ENCODE measurements around the gene CD27. TPM values are rescaled to one million over a fixed set of nuclear protein-coding genes. Genes with fewer than 3 reads are reported as not detected.

The CD27 gene
- total and polyA plus RNA-seq, 9 of the 15 experiments (the other 6 are each of a cell fraction or from before 2014, with no cell fraction given) = 0.24 TPM; not detected in 8

DNA sequence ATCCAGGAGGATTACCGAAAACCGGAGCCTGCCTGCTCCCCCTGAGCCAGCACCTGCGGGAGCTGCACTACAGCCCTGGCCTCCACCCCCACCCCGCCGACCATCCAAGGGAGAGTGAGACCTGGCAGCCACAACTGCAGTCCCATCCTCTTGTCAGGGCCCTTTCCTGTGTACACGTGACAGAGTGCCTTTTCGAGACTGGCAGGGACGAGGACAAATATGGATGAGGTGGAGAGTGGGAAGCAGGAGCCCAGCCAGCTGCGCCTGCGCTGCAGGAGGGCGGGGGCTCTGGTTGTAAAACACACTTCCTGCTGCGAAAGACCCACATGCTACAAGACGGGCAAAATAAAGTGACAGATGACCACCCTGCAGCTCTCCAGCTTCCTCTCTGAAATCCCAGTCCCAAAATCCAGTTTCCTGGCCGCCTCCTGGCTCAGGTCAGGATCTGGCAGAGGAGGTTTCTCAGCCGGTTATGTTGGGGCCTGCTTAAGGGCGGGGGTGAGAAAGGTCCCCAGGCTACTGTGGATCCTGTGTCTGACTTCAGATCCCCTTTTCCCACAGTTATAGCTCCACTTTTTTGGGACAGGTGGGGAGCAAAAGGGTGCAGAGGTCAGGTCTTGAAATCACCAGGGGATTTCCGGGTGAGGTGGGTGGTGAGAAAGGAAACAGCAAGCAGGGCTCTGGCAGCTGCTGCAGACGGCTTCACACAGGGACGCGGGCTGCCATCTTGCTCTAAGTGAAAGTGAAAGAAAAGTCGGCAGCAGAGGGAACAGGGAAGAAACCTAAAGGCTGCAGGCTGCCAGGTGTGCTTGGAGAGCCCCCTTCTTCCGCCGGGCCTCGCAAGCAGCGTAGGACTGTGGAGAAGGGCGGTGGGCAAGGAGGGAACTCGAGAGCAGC, 6.8 kb downstream of the CD27 start, which contains the start of gene TAPBPL (continued):
- no peak for TF ChIP-seq RCOR1 (IDR thresholded peaks at IDR 0.05; ENCODE audit: borderline replicate concordance in 1 of 2, low read depth in 2 of 2, low read length in 2 of 2)
- TF ChIP-seq NFYB (IDR thresholded peaks at IDR 0.05; ENCODE audit: extremely low read depth, insufficient read length) = no peak
- TF ChIP-seq, protein P1, sequence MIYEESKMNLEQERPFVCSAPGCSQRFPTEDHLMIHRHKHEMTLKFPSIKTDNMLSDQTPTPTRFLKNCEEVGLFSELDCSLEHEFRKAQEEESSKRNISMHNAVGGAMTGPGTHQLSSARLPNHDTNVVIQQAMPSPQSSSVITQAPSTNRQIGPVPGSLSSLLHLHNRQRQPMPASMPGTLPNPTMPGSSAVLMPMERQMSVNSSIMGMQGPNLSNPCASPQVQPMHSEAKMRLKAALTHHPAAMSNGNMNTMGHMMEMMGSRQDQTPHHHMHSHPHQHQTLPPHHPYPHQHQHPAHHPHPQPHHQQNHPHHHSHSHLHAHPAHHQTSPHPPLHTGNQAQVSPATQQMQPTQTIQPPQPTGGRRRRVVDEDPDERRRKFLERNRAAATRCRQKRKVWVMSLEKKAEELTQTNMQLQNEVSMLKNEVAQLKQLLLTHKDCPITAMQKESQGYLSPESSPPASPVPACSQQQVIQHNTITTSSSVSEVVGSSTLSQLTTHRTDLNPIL (CRISPR knock-in tag; IDR thresholded peaks at IDR 0.05) = no peak
- no peak for TF ChIP-seq SMARCA4 (IDR thresholded peaks at IDR 0.05)
- no peak for TF ChIP-seq NFIC (IDR thresholded peaks at IDR 0.05)
- no peak for TF ChIP-seq KLF16 (IDR thresholded peaks at IDR 0.05)
- no peak for TF ChIP-seq BCOR (IDR thresholded peaks at IDR 0.05)
- no peak for TF ChIP-seq ZSCAN32 (CRISPR knock-in tag; IDR thresholded peaks at IDR 0.05)
- TF ChIP-seq POLR2B (IDR thresholded peaks at IDR 0.05; ENCODE audit: low read depth, partially characterized antibody) = no peak
- TF ChIP-seq, protein P2, sequence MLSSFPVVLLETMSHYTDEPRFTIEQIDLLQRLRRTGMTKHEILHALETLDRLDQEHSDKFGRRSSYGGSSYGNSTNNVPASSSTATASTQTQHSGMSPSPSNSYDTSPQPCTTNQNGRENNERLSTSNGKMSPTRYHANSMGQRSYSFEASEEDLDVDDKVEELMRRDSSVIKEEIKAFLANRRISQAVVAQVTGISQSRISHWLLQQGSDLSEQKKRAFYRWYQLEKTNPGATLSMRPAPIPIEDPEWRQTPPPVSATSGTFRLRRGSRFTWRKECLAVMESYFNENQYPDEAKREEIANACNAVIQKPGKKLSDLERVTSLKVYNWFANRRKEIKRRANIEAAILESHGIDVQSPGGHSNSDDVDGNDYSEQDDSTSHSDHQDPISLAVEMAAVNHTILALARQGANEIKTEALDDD (IDR thresholded peaks at IDR 0.05) = no peak
- TF ChIP-seq YY1 (IDR thresholded peaks at IDR 0.05; ENCODE audit: borderline replicate concordance in 1 of 3, control insufficient read depth in 1 of 3, extremely low read depth in 1 of 3, insufficient read depth in 3 of 3, insufficient read length in 1 of 3, insufficient replicate concordance in 2 of 3, low read depth in 1 of 3, low read length in 2 of 3) = peak in 2 of 3 experiments; percentile 75 to 84
- no peak for TF ChIP-seq GTF2A2 (tag; IDR thresholded peaks at IDR 0.05)
- TF ChIP-seq PHF20 (IDR thresholded peaks at IDR 0.05; ENCODE audit: partially characterized antibody) = peak; percentile 42
- no peak for TF ChIP-seq DNMT1 (IDR thresholded peaks at IDR 0.05)
- TF ChIP-seq YBX1 (IDR thresholded peaks at IDR 0.05) = no peak
- no peak for TF ChIP-seq ZNF778 (CRISPR knock-in tag; IDR thresholded peaks at IDR 0.05)
- TF ChIP-seq BRD9 (IDR thresholded peaks at IDR 0.05; ENCODE audit: low read depth, partially characterized antibody) = no peak
- TF ChIP-seq, protein P3, sequence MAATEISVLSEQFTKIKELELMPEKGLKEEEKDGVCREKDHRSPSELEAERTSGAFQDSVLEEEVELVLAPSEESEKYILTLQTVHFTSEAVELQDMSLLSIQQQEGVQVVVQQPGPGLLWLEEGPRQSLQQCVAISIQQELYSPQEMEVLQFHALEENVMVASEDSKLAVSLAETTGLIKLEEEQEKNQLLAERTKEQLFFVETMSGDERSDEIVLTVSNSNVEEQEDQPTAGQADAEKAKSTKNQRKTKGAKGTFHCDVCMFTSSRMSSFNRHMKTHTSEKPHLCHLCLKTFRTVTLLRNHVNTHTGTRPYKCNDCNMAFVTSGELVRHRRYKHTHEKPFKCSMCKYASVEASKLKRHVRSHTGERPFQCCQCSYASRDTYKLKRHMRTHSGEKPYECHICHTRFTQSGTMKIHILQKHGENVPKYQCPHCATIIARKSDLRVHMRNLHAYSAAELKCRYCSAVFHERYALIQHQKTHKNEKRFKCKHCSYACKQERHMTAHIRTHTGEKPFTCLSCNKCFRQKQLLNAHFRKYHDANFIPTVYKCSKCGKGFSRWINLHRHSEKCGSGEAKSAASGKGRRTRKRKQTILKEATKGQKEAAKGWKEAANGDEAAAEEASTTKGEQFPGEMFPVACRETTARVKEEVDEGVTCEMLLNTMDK (IDR thresholded peaks at IDR 0.05; ENCODE audit: borderline replicate concordance, insufficient read depth, low read depth, low read length, poor library complexity, severe bottlenecking) = no peak
- no peak for TF ChIP-seq CBX2 (IDR thresholded peaks at IDR 0.05; ENCODE audit: insufficient read depth, low read length, poor library complexity, severe bottlenecking)
- TF ChIP-seq KLF13 (tag; IDR thresholded peaks at IDR 0.05; ENCODE audit: borderline replicate concordance, low read depth) = no peak
- TF ChIP-seq, protein P4, sequence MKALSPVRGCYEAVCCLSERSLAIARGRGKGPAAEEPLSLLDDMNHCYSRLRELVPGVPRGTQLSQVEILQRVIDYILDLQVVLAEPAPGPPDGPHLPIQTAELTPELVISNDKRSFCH (CRISPR knock-in tag; IDR thresholded peaks at IDR 0.05) = no peak
- TF ChIP-seq, protein P4 (tag; IDR thresholded peaks at IDR 0.05) = peak; percentile 50; the same call in 1 of the 2 replicates
- no peak for TF ChIP-seq IFI16 (CRISPR knock-in tag; IDR thresholded peaks at IDR 0.05)
- no peak for TF ChIP-seq PTBP1 (IDR thresholded peaks at IDR 0.05; ENCODE audit: low read depth, low read length)
- TF ChIP-seq HLTF (IDR thresholded peaks at IDR 0.05) = no peak

Data from K562 (cell line).